PC-3 (cell line): ENCODE measurements around the gene SDCBP2. TPM values are rescaled to one million over a fixed set of nuclear protein-coding genes. Genes with fewer than 3 reads are reported as not detected.

ENCODE experiments used
- ATAC-seq: fragments of 200-7000 bp; cut with Tn5 transposase; 2 replicates; pipeline ENCODE4 v1.9.1; 2020; ENCODE audit warnings: mild to moderate bottlenecking, moderate library complexity
- BruUV-seq: library from RNA; stranded (reverse); fragments of 400-500 nt; replicated peaks from 2 replicates; lab custom pipeline; 2021; lab: Mats Ljungman, UMichigan
- CTCF ChIA-PET: fragments of 300-600 bp; sonication (Branson Sonifier 250); formaldehyde crosslinking; loops from one replicate; lab custom pipeline; 2022; ENCODE audit warnings: antibody characterized with exemption; lab: Charles Lee
- POLR2A ChIA-PET: fragments of 300-600 bp; sonication (Branson Sonifier 250); formaldehyde crosslinking; loops from one replicate; lab custom pipeline; 2022; ENCODE audit warnings: antibody characterized with exemption; ENCODE audit not compliant: unreplicated experiment; lab: Charles Lee
- DNase-seq: peaks from one replicate; pipeline ENCODE4 v3.0.0-alpha.2; 2015
- H2AFZ ChIP-seq: fragments of 300-600 bp; sonication (generic); 2 replicates; pipeline ENCODE4 v1.6.0; 2016; ENCODE audit warnings: antibody characterized with exemption, low read length
- H3F3A ChIP-seq: fragments of 300-600 bp; sonication (generic); one replicate; pipeline ENCODE4 v1.6.0; 2017; ENCODE audit warnings: antibody characterized with exemption, low read length, control low read depth, mild to moderate bottlenecking; ENCODE audit not compliant: unreplicated experiment
- H3K27ac ChIP-seq: fragments of 300-600 bp; sonication (generic); 2 replicates; pipeline ENCODE4 v1.5.1; 2016; ENCODE audit warnings: mild to moderate bottlenecking, low read length
- H3K27me3 ChIP-seq: fragments of 300-600 bp; sonication (generic); 2 replicates; pipeline ENCODE4 v1.6.1; 2016; ENCODE audit warnings: low read length, mixed read lengths
- H3K36me3 ChIP-seq: fragments of 300-600 bp; sonication (generic); 2 replicates; pipeline ENCODE4 v1.6.1; 2016; ENCODE audit warnings: low read depth, mixed run types, low read length, mixed read lengths
- H3K4me1 ChIP-seq: fragments of 300-600 bp; sonication (generic); 2 replicates; pipeline ENCODE4 v1.5.1; 2016; ENCODE audit warnings: low read length; ENCODE audit not compliant: insufficient read depth
- H3K4me2 ChIP-seq: fragments of 300-600 bp; sonication (generic); 2 replicates; pipeline ENCODE4 v1.6.0; 2016; ENCODE audit warnings: low read length
- H3K4me3 ChIP-seq: fragments of 300-600 bp; sonication (generic); 2 replicates; pipeline ENCODE4 v1.5.1; 2016; ENCODE audit warnings: mild to moderate bottlenecking, low read length, mixed read lengths
- H3K79me2 ChIP-seq: fragments of 300-600 bp; sonication (generic); 2 replicates; pipeline ENCODE4 v1.6.1; 2017; ENCODE audit warnings: low read length, mixed read lengths
- H3K9ac ChIP-seq: fragments of 300-600 bp; sonication (generic); 2 replicates; pipeline ENCODE4 v1.6.0; 2016; ENCODE audit warnings: mild to moderate bottlenecking, low read length
- H3K9me2 ChIP-seq: fragments of 300-600 bp; sonication (generic); replicated peaks from 2 replicates; pipeline ENCODE4 v1.6.1; 2016; ENCODE audit warnings: mixed run types, low read length, mixed read lengths
- H3K9me3 ChIP-seq: fragments of 300-600 bp; sonication (generic); 2 replicates; pipeline ENCODE4 v1.6.1; 2016; ENCODE audit warnings: low read length, mixed read lengths
- H4K20me1 ChIP-seq: fragments of 300-600 bp; sonication (generic); 2 replicates; pipeline ENCODE4 v1.6.1; 2016; ENCODE audit warnings: low read length, mixed read lengths
- EZH2 ChIP-seq: fragments of 300-600 bp; sonication (generic); IDR thresholded peaks from one replicate; pipeline ENCODE4 v1.6.1; 2017; ENCODE audit warnings: antibody characterized with exemption, mild to moderate bottlenecking, low read length; ENCODE audit not compliant: unreplicated experiment
- EZH2phosphoT487 ChIP-seq: fragments of 300-600 bp; sonication (generic); IDR thresholded peaks from 2 replicates; pipeline ENCODE4 v1.6.1; 2018; ENCODE audit warnings: mild to moderate bottlenecking, antibody characterized with exemption, low read length, borderline replicate concordance
- intact Hi-C: fragments of 100-400 bp; cut with micrococcal nuclease; formaldehyde crosslinking; loops from 2 replicates; pipeline ENCODE4 v1.9.0; 2023
- total RNA-seq: library from RNA; depleted of rRNA; stranded (reverse); fragments of >200 nt; gene quantifications from 2 replicates; pipeline ENCODE4 v1.2.3, GENCODE V29; 2014
- TF ChIP-seq, protein P1 (sequence below): fragments of 300-600 bp; sonication (generic); conservative IDR thresholded peaks from 2 replicates; pipeline ENCODE4 v1.5.1; 2017; ENCODE audit warnings: antibody characterized with exemption, low read depth, mild to moderate bottlenecking, low read length

Gene SDCBP2
- total RNA-seq, 1 experiment from 2014 or later = 14.4 TPM

GRCh38 chr20:1338801-1339200 is 9.9 kb upstream of the SDCBP2 start:
- ATAC-seq (no peak), DNase-seq (no peak)
- no peak overlapping the region for H2AFZ ChIP-seq
- BruUV-seq = no TSS peak
- H3K4me2 ChIP-seq = no peak overlapping the region
- ChIA-PET POLR2A (no interaction called here), CTCF (no interaction called here)
- no peaks in the 10 kb centered on the region for H3K27me3 ChIP-seq
- H3K9me3 ChIP-seq = no peaks in the 10 kb centered on the region
- H3F3A ChIP-seq = peaks cover 5% of the 10 kb centered on the region
- H4K20me1 ChIP-seq = no peaks in the 10 kb centered on the region
- no peaks in the 10 kb centered on the region for H3K9me2 ChIP-seq
- H3K4me1 ChIP-seq = peaks cover 34% of the 10 kb centered on the region
- TF ChIP-seq EZH2 = no peak
- TF ChIP-seq, protein P1, sequence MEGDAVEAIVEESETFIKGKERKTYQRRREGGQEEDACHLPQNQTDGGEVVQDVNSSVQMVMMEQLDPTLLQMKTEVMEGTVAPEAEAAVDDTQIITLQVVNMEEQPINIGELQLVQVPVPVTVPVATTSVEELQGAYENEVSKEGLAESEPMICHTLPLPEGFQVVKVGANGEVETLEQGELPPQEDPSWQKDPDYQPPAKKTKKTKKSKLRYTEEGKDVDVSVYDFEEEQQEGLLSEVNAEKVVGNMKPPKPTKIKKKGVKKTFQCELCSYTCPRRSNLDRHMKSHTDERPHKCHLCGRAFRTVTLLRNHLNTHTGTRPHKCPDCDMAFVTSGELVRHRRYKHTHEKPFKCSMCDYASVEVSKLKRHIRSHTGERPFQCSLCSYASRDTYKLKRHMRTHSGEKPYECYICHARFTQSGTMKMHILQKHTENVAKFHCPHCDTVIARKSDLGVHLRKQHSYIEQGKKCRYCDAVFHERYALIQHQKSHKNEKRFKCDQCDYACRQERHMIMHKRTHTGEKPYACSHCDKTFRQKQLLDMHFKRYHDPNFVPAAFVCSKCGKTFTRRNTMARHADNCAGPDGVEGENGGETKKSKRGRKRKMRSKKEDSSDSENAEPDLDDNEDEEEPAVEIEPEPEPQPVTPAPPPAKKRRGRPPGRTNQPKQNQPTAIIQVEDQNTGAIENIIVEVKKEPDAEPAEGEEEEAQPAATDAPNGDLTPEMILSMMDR = no peak
- TF ChIP-seq EZH2phosphoT487 = no peak
- H3K9ac ChIP-seq = no peak overlapping the region
- H3K27ac ChIP-seq = no peak overlapping the region
- peaks cover 10% of the 10 kb centered on the region; the same call in 1 of the 2 replicates for H3K79me2 ChIP-seq
- no peak overlapping the region for H3K4me3 ChIP-seq
- H3K36me3 ChIP-seq = no peaks in the 10 kb centered on the region
- intact Hi-C loops = no loop called here

DNA sequence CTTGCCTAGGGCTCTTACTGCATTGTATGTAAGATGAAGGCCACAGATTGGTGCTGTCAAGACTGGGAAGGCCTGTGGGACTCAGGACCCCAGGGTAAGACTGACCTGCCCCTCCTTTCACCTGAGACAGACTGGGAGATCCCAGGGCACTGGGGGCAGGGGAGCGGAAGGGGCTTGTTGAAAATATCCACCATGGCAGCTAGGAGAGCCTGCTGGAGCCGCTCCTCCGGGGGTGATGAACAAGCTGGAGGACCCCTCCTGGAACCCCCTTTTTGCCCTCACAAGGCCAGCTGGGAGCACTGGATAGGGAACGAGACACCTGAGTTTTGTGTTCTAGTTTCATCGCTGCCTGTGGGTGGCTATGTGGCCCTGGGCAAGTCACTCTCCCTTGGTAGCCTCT is 9.2 kb upstream of the SDCBP2 start:
- peaks cover 13% of the 10 kb centered on the region; the same call in 1 of the 2 replicates for H3K79me2 ChIP-seq
- 0 out of 2 replicates have a peak, but pooled peaks cover 5% of the 10 kb centered on the region for H3K36me3 ChIP-seq
- H3F3A ChIP-seq = peaks cover 5% of the 10 kb centered on the region
- no peaks in the 10 kb centered on the region for H3K9me2 ChIP-seq
- no peak for ATAC-seq
- H3K4me3 ChIP-seq = no peak overlapping the region
- no peak for DNase-seq
- H2AFZ ChIP-seq = no peak overlapping the region
- no TSS peak for BruUV-seq
- CTCF ChIA-PET = no interaction called here
- no peaks in the 10 kb centered on the region for H3K27me3 ChIP-seq
- H3K9me3 ChIP-seq = no peaks in the 10 kb centered on the region
- H3K4me1 ChIP-seq = peaks cover 28% of the 10 kb centered on the region
- TF ChIP-seq EZH2phosphoT487 = no peak
- no peak for TF ChIP-seq EZH2
- TF ChIP-seq, protein P1 = no peak
- intact Hi-C loops = no loop called here
- H3K27ac ChIP-seq = no peak overlapping the region
- no peak overlapping the region for H3K9ac ChIP-seq
- no peak overlapping the region for H3K4me2 ChIP-seq
- POLR2A ChIA-PET = no interaction called here
- H4K20me1 ChIP-seq = no peaks in the 10 kb centered on the region

- DNase-seq (no peak), ATAC-seq (no peak)
- peaks cover 11% of the 10 kb centered on the region for H3K36me3 ChIP-seq
- BruUV-seq = no TSS peak
- H3K27me3 ChIP-seq = no peaks in the 10 kb centered on the region
- POLR2A ChIA-PET = no interaction called here
- no peaks in the 10 kb centered on the region for H4K20me1 ChIP-seq
- no peak overlapping the region for H3K27ac ChIP-seq
- no peaks in the 10 kb centered on the region for H3K9me2 ChIP-seq
- intact Hi-C loops = no loop called here
- no peak overlapping the region for H3K4me3 ChIP-seq
- H2AFZ ChIP-seq = no peak overlapping the region
- H3K4me2 ChIP-seq = no peak overlapping the region
- peaks cover 20% of the 10 kb centered on the region; the same call in 1 of the 2 replicates for H3K79me2 ChIP-seq
- peaks cover 5% of the 10 kb centered on the region for H3F3A ChIP-seq
- TF ChIP-seq, protein P1 = no peak
- CTCF ChIA-PET = no interaction called here
- peaks cover 22% of the 10 kb centered on the region for H3K4me1 ChIP-seq
- no peak overlapping the region for H3K9ac ChIP-seq
- H3K9me3 ChIP-seq = no peaks in the 10 kb centered on the region
These were observed 8.5 kb upstream of the SDCBP2 start for GRCh38 chr20:1337441-1337840.
